ENCODE data around the gene KRT83.
"Not testable (repeated sequence)": the region's sequence is repeated elsewhere in the genome, so short reads cannot be mapped to it uniquely, and the experiment has no call there.

The KRT83 gene

DNA sequence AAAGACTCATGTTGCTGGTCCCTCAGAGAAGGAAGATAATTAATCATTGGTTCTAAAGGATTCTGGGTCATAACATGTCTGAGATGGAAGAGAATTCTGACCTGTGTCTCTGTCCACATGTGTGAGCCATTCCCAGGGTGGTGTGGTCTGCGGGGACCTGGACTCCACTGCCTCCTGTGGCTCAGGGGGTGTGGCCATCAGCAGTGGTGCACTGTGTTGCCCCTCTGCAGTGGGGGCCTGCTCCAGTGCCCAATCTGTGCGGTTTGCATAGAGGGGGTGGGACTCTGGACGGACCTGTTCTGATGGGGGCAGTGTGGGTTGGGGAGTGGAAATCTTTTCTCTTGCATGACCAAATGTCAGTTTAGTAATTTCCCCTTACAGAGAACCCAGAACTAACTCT lies 32.6 kb upstream of the KRT83 start:
- DNase-seq (ENCODE audit: low read depth in 2 of 3, low spot score in 1 of 3): no peak

DNA sequence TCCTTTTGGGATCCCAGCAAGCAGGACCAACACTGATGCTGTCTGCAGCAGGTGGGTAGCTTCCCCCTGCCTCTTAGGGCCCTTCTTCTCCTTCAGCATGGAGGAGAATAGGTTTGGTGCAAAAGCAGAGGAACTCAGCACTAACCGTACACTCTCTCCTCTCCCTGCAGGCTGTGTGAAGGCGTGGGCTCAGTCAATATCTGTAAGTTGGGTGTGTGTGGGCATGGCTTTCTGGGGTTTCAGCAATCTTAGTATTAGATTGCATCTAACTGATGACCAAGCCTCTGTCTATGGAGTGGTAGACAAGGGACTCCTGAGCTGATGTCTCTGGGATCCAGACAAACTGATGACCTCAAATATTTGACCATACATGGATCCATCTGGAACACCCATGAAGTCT lies 31.8 kb upstream of the KRT83 start:
- no peak for DNase-seq (ENCODE audit: low read depth in 2 of 3, low spot score in 1 of 3)

DNA sequence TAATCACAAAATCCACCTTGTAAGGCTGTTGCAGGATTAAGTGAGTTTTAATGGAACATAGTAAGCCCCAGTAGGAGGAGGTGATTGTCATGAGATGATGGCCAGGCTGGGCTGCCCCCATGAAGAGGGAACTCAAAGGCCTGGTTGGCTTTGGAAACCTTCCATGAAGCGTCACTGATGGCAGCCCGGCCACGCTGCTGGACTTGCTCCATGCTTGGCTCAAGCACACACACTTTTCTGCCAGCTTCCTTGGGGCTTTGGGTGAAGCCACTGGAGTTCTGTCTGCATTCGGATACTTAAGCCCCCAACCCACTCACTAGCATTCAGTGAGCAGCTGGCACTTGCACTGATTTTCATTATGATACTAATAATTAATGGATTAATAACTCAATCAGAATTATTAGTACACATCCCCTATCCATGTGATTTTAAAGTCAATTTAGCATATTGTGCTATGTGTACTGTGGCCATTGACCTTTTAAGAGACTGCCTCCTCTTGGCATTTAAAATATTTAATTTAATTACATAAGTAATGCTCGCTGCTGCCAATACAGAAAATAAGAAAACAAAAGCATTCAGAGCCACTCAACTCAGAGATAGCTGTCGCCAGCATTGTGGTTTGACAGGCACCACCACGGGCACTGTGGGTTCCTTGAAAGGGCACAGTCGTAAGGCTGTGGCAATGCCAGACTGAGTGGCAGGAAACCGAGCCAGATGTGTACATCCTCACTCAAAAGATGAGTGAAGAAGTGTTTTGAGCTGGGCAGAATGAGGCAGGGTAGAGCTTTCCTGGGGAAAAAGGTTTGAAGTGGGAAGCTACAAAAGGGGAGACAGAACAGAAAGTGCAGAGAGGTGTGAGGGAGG lies 30.2 kb upstream of the KRT83 start:
- DNase-seq (ENCODE audit: low read depth in 2 of 3, low spot score in 1 of 3): no peak

DNA sequence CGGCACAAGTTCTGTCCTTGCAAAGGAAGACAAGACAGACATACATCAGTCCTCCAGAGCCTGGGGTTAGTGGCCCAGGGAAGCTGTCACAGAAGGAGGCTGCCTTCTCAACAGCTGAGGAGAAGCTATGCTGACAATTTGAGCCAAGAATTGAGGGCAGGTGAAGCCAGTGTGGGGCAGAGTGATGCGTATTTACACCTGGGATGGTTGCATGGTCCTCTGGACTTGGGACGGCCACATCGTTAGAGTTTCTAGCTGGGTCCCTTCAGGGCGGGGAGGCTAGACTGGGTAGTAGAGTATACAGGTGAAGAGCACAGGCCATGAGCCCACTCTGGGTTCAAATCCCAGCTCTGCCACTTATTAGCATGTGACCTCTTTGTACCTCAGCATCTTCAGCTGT lies 29.6 kb upstream of the KRT83 start:
- no peak for DNase-seq (ENCODE audit: low read depth in 2 of 3, low spot score in 1 of 3)

DNA sequence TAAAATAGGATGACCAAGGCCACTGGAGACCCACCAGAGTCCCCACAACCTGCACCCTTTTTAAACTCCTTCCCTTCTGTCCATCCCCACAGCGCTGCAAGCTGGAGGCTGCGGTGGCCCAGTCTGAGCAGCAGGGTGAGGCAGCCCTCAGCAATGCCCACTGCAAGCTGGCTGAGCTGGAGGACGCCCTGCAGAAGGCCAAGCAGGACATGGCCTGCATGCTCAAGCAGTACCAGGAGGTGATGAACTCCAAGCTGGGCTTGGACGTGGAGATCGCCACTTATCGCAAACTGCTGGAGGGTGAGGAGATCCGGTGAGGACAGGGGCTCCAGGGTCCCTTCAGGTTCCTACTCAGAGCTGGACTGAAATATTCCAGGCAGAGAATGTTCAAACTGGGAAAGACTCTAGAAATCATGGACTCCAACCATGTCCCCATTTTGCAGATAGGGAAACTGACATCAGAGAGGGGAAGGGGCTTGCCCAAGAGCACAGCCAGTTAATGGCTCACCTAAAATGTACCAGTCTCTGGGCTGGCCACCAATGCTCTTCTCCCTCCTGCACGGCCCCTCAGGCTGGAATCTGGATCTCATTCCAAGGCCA lies 28.9 kb upstream of the KRT83 start:
- DNase-seq (ENCODE audit: low read depth in 2 of 3, low spot score in 1 of 3): no peak

DNA sequence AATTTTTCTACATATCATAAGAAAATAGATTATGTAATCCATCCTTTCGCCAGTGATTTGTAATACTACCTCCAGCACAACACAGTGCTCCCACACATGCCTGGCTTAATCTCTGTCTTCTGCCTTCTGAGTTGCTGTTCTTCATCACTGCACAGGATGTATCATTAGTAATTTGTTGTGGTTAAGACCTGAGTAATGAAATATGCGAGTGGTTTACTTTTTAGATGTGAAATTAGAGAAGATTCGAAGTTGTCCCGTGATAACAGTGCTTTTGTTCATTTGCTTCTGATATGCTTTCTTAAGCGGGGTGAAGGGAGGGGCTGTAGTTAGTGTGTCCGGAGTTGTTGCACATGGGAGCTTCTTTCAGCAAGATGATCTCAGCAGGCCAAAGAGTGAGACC lies 28.0 kb upstream of the KRT83 start:
- no peak for DNase-seq (ENCODE audit: low read depth in 2 of 3, low spot score in 1 of 3)

DNA sequence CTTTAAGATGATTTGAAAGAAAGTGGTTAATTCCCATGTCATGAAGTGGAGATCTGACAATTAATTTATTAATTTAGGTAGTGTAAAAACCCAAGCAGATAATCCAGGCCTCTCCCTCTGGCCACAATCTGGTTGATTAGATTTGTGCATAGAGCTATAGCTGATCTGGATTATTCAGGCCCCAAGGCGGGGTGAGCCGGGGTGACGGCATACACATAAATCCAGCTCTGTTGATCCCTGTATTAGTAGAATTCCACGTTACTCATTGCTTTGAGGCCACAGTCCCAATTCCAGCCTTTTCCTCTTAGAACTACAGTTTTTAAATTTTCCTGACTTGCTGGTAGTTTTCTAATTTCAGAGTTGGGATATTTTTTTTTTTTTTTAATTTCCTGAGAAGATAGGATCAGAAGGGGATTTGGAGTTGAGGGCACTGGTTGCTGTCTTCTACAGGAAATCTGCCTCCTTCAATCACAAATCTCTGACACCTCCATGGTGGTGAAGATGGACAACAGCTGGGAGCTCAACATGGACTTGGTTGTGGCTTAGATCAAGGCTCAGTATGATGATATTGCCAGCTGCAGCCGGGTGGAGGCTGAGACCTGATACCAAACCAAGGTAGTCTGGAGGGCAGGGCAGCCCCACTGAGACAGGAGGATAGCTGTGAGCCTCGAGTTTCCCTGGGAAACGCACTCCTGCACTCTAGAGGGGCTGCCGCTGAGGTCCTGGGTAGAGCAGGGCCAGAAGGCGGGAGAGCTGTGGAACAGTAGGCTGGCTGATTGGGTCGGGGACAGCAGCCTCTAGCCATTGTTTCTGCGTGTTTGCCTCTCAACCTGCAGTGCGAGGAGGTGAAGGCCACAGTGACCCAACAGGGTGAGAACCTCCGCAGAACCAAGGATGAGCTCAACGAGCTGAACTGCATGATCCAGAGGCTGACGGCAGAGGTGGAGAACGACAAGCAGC lies 26.6 kb upstream of the KRT83 start:
- DNase-seq (ENCODE audit: low read depth in 2 of 3, low spot score in 1 of 3): no peak

DNA sequence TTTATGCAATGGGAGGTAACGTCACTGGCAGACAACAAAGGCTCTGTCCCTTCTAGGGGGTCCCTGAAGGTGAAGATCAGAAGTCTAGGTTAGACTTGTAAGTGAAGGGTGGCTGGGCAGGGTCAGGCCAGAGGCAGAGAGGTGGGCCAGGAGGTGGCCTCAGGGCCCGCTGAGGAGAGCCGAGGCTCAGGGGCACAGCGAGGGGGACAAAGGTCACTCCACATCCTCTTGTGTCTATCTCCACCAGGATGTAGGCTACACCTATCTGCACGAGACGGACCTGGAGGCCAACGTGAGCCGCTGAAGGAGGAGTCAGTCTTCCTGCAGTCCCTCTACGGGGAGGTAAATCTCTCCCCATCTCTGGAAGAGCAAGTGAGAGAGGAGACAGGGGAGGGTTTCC lies 25.8 kb upstream of the KRT83 start:
- no peak for DNase-seq (ENCODE audit: low read depth in 2 of 3, low spot score in 1 of 3)

DNA sequence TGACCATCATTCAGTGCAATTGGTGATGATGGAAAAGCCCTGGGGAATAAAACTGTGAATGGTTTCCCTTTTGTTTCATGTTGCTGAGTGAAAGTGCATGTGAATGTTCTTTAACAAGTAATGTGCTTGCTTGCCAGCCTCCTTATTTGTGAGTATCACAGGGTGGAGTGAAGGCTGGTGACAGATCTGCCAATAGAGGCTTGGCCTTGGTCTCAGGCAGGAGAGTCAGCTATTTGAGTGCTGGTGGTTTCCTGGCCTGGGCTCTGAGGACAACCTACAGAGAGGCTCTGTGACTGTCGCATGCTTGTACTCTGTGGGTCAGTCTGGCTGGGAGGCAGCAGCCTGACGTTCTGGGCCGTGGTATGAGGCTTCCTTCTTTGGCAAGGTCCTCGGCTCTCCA lies 25.4 kb upstream of the KRT83 start:
- no peak for DNase-seq (ENCODE audit: low read depth in 2 of 3, low spot score in 1 of 3)

DNA sequence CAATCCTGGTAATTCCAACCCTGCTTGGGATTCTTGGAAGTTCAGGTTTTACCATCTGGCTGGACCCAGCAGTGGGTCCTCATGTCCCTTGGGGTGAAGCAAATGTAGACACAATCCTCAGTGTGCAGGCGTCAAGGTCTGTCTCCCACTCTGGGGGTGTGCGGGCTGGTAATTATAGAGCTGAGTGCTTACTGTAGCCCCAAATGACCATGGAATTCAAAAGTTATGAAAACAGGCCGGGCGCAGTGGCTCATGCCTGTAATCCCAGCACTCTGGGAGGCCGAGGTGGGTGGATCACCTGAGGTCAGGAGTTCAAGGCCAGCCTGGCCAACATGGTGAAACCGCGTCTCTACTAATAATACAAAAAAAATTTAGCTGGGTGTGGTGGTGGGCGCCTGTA lies 23.8 kb upstream of the KRT83 start:
- DNase-seq (ENCODE audit: low read depth in 2 of 3, low spot score in 1 of 3): not testable (repeated sequence)

DNA sequence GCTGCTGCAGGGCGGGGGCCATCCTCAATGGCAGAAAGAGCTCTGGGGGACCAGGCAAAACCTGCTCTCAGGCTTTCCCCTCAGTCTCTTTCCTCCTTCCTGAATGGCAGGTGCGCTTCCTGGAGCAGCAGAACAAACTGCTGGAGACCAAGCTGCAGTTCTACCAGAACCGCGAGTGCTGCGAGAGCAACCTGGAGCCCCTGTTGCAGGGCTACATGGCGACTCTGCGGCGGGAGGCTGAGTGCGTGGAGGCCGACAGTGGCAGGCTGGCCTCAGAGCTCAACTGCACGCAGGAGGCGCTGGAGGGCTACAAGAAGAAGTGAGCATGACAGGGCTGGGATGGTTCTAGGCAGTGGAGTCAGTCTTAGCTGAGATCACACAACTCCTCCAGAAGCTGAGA lies 22.9 kb upstream of the KRT83 start:
- DNase-seq (ENCODE audit: low read depth in 2 of 3, low spot score in 1 of 3): no peak

DNA sequence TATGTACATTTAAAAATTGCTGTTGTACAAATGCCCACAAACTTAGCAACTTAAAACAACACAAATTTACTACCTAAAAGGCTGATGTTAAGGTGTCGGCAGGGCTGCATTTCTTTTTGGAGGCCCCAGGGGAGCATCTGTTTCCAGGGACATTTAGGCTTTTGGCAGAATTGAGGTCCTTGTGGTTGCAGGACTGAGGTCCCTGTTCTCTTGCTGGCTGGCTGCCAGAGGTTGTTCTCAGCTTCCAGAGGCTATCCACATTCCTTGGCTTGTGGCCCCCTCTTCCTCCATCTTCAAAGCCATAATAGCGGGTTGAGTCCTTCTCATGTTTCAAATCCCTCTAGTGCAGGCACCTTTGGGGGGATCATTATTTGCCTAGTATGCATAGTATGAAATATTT lies 22.4 kb upstream of the KRT83 start:
- no peak for DNase-seq (ENCODE audit: low read depth in 2 of 3, low spot score in 1 of 3)

DNA sequence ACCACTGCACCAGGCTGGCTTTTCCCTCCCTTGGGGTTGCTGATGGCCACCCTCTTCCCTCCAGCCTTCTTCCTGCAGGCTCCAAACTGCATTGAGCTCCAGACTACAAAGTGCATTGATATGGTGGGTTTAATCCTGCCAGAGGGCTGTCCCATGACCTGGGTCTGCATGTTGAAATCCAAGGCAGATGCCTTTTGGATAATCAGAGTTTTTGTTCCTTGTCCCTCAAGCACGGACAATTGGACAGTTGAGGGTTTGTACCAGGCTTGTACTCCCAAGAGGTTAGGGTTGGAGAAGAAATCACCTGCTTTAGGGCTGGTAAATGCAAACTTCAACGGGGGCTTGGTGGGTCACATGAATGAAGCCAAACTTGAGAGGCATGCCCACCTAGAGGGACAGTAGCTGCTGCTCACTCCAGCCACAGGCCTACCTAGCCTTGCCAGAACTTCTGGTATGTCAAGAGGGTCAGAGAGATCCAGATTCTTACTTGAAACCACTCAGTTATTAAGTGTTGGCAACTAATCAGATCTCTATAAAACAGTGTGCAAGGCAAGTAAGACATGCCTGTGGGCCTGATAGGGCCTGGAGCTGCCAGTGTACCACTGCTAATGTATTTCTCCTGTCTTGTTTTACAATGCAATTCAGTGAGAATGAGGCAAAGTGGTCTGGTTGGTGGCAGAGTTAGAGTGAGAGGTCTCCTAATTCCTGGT lies 21.7 kb upstream of the KRT83 start:
- no peak for DNase-seq (ENCODE audit: low read depth in 2 of 3, low spot score in 1 of 3)

DNA sequence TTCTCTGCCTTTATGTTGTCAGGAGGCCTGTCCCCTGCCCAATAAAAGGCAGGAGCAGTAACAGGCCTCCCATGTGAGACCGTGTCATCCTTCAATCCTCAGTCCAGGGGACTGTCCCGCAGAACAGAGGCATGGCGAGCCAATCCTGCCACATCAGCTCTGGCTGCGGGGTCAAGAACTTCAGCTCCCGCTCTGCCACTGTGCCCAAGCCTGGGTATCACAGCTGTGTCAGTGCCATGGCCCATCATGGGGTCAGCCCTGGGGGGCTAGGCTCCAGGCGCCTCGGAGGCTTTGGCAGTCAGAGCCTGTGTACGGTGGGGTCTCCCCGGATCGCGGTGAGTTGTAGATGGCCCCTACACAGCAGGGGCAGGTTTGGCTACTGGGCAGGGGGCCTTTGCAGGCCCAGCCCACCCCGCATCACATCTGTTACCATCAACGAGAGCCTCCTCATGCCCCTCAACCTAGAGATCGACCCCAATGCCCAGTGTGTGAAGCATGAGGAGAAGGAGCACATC lies 19.9 kb upstream of the KRT83 start:
- no peak for DNase-seq (ENCODE audit: low read depth in 2 of 3, low spot score in 1 of 3)

DNA sequence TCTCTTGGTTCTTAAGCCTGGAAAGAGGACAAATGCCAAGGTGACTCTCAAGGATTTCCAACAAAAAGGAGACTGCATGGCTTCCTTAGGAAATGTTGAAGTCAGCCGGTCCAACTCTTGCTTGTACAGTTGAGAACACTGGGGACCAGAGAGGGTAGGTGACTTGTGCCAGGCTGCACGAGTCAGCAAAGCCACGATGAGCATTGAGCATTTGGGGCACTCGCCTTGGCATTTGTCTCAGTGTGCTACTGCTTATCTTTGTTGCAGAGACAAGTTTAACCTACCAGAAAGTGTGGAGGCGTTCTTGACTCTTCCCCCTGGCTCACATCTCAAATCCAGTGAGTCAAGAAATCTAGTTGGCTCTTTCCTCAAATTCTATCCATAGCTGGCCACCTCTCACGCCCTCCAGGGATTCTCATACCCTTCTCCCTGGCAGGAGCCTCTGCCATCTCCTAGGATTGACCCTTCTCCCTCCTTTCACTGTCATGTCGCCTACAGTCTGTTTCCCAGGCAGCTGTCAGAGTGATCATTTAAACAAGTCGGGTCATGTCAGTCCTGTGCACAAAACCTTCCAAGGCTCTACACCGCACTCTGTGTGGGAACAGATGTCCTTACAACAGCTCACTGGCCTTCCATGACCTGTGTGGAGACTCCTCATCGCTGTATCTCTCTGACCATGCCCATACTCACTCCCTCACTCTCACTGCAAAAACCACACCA lies 17.2 kb upstream of the KRT83 start:
- no peak for DNase-seq (ENCODE audit: low read depth in 2 of 3, low spot score in 1 of 3)

DNA sequence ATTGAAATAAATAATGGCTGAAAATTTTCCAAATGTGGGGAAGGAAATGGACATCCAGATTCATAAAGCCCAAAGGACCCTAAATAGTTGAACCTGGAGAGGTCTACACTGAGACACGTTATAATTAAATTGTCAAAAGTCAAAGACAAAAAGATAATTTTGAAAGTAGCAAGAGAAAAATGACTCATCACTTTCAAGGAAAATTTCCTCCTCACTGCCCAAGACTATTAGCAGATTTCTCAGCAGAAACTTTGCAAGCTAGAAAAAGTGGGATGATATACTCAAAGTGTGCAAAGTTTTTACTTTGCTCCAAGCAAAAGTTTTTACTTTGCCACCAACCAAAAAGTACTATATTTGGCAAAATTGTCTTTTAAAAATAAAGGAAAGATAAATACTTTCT lies 15.9 kb upstream of the KRT83 start:
- no peak for DNase-seq (ENCODE audit: low read depth in 2 of 3, low spot score in 1 of 3)

DNA sequence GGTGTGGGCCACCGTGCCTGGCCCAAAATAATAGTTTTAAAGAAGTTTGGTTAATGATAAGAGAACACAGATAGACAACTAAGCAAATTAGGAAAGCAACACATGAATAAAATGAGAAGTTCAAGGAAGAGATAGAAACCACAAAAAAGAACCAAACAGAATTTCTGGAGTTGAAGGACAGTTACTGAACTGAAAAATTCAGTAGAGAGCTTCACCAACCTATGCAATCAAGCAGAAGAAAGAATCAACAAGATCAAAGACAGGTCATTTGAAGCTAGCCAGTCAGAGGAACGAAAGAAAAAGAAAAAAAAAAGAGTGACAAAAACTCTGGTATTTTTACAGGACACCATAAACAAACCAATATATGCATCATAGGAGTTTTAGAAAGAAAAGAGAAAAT lies 15.4 kb upstream of the KRT83 start:
- DNase-seq (ENCODE audit: low read depth in 2 of 3, low spot score in 1 of 3): no peak

DNA sequence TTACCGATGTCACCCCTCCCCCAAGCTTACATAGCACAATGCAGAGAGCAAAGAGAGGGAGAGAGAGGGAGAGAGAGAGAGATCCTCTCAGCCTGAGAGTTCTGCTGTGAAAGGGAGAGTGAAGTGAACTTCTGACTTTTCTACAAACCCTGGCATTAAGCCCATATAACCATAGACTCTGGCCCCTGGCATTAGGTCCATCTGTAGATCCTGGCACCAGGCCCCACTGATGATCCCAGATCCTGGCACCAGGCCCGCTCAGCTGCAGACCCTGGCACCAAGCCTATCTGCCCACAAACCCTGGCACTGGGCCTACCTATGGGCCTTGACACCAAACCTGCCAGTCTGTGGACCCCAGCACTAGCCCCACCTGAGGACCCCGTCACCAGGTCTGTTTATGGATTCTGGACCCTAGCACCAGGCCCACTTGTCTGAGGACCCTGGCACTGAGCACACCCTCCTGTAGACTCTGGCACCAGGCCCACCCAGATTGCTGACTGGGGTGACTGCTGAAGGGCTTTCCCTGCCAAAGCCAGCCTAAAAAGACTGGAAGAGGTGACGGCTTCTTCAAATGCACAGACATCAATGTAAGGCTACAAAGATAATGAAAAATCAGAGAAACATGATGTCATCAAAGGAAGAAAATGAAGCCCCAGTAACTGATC lies 14.5 kb upstream of the KRT83 start:
- no peak for DNase-seq (ENCODE audit: low read depth in 2 of 3, low spot score in 1 of 3)

DNA sequence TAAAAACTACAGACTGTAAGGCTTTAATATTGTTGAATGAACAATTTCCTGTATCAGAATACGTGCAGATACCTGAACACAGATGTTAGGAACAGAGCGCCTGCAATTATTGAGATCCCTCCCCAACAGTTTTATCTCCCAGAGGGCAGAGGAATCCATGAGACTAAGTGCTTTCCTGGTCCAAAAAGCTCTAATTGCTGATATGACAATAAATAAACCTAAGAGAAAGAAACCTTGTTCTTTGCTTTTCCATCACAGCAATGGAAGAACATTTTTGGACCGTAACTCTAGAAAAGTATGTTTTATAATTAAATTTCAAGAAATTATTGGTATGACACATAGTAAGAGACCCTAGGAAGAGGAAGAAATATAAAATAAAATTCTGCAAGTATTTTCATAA lies 13.0 kb upstream of the KRT83 start:
- DNase-seq (ENCODE audit: low read depth in 2 of 3, low spot score in 1 of 3): no peak

DNA sequence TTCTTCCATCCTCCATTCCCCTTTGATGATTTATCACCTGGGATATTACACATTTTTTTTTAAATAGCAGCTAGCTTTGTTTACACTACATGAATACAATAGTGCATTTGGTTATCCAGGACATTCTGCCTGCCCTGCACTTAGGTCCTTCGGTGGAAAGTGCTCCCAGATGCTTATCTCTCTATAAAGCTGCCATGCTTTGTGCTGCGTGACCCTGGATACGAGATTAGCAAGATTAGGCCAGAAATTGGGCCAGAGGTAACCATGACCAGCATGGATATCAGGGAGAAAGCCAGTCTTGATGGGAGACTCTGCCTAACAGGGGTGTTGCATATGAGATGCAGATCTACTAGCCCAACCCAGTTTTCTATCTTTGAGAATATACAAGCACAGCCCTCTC lies 12.1 kb upstream of the KRT83 start:
- DNase-seq (ENCODE audit: low read depth in 2 of 3, low spot score in 1 of 3): no peak
